Esophagus muscularis mucosa (tissue), 4 donors: ENCODE measurements around the gene ACP5. TPM values are rescaled to one million over a fixed set of nuclear protein-coding genes. Genes with fewer than 3 reads are reported as not detected.

Source experiments
- DNase-seq: peaks from one replicate; pipeline ENCODE4 v3.0.0-alpha.2; 2017; ENCODE audit errors: extremely low spot score
- H3K27ac ChIP-seq, 4 donors: fragments of 200-600 bp; sonication (generic); replicated peaks in 1 of 4; 1 replicate in 3 of 4; 2 replicates in 1 of 4; pipeline ENCODE4 v1.5.1; 2016 to 2019; ENCODE audit warnings: mild to moderate bottlenecking in 1 of 4
- H3K27me3 ChIP-seq, 4 donors: fragments of 200-600 bp; sonication (generic); one replicate each; pipeline versions ENCODE4 v1.5.1 to v1.6.0; 2016 to 2019
- H3K36me3 ChIP-seq, 4 donors: fragments of 200-600 bp; sonication (generic); one replicate each; pipeline ENCODE4 v1.5.1; 2016 to 2019
- H3K4me1 ChIP-seq, 4 donors: fragments of 200-600 bp; sonication (generic); one replicate each; pipeline ENCODE4 v1.5.1; 2016 to 2019
- H3K4me3 ChIP-seq, 4 donors: fragments of 200-600 bp; sonication (generic); 1 replicate in 2 of 4; 2 replicates in 2 of 4; pipeline ENCODE4 v1.5.1; 2016 to 2019; ENCODE audit warnings: mild to moderate bottlenecking in 4 of 4, moderate library complexity in 1 of 4
- H3K9me3 ChIP-seq, 4 donors: fragments of 200-600 bp; sonication (generic); 1 replicate in 3 of 4; 2 replicates in 1 of 4; pipeline ENCODE4 v1.5.1; 2016 to 2019
- CTCF ChIP-seq, 3 experiments: fragments of 200-600 bp in 2 of 3; fragments of 450-650 bp in 1 of 3; sonication (generic) in 2 of 3; IDR thresholded peaks; one replicate each; pipeline ENCODE4 v1.5.1; 2017 to 2019; ENCODE audit warnings: antibody characterized with exemption in 3 of 3, mild to moderate bottlenecking in 2 of 3, moderate library complexity in 1 of 3
- EP300 ChIP-seq: sonication (generic); formaldehyde crosslinking; IDR thresholded peaks from one replicate; pipeline ENCODE4 v1.6.1; 2017; ENCODE audit warnings: antibody characterized with exemption
- POLR2A ChIP-seq: fragments of 450-650 bp; IDR thresholded peaks from one replicate; pipeline ENCODE4 v1.6.1; 2017; ENCODE audit warnings: antibody characterized with exemption, moderate library complexity, mild to moderate bottlenecking, low read depth
- POLR2AphosphoS5 ChIP-seq, 2 donors: sonication (generic); formaldehyde crosslinking; IDR thresholded peaks; one replicate each; pipeline ENCODE4 v1.6.1; 2017; ENCODE audit warnings: antibody characterized with exemption in 2 of 2
- WGBS: methylation state at CpG from one replicate; pipeline ENCODE4 v1.1.5; 2018; 5-methylcytosine and 5-hydroxymethylcytosine counted together
- intact Hi-C: fragments of 100-400 bp; cut with DNase I; formaldehyde crosslinking; loops from one replicate; pipeline ENCODE4 v1.15.1; 2023
- total RNA-seq, 4 donors: library from RNA; depleted of rRNA; stranded (reverse); fragments of >200 nt; gene quantifications; one replicate each; pipeline versions ENCODE4 v1.1.0 to v1.2.1, GENCODE V29; 2016

Gene ACP5
- total RNA-seq, 4 donors from 2014 or later = 7.3 to 16.0 (median 13.3) TPM

GRCh38 chr19:11552666-11553372 lies 24.6 kb downstream of the ACP5 start:
- Histone ChIP-seq H3K4me1 (peaks cover 7 to 63% (median 54%) of the 10 kb centered on the region in 4 donors), H3K27me3 (no peaks in the 10 kb centered on the region), H3K27ac (peak overlapping the region; percentile 83 to 90 (median 89)), H3K36me3 (peaks cover 36 to 76% (median 63%) of the 10 kb centered on the region in 4 donors), H3K4me3 (no peak overlapping the region), H3K9me3 (no peaks in the 10 kb centered on the region)
- DNase-seq = no peak
- intact Hi-C loops = no loop called here
- WGBS = 66% methylated on average over 11 of the region's 20 CpGs
- no peak for TF ChIP-seq CTCF (IDR thresholded peaks at IDR 0.05)
- TF ChIP-seq POLR2AphosphoS5 (IDR thresholded peaks at IDR 0.05) = no peak

GRCh38 chr19:11551603-11552235 lies 25.7 kb downstream of the ACP5 start:
- H3K4me1 ChIP-seq = peaks cover 5 to 62% (median 44%) of the 10 kb centered on the region in 4 donors
- H3K4me3 ChIP-seq = peak overlapping the region in 3 of 4 donors; percentile 3 to 25 (median 14)
- DNase-seq = no peak
- intact Hi-C loops = no loop called here
- TF ChIP-seq POLR2AphosphoS5 (IDR thresholded peaks at IDR 0.05) = peak; percentile 43 to 47
- no peak for TF ChIP-seq EP300
- TF ChIP-seq POLR2A = no peak
- TF ChIP-seq CTCF (IDR thresholded peaks at IDR 0.05) = peak; percentile 30 to 46 (median 46)
- peaks cover 47 to 87% (median 71%) of the 10 kb centered on the region in 4 donors for H3K36me3 ChIP-seq
- H3K27ac ChIP-seq = peak overlapping the region; percentile 83 to 90 (median 89)
- 68% methylated on average over 4 of the region's 26 CpGs for WGBS
- H3K27me3 ChIP-seq = no peaks in the 10 kb centered on the region
- H3K9me3 ChIP-seq = no peaks in the 10 kb centered on the region

- H3K27ac ChIP-seq = peak overlapping the region; percentile 83 to 90 (median 89)
- intact Hi-C loops = no loop called here
- H3K9me3 ChIP-seq = no peaks in the 10 kb centered on the region
- 85% methylated on average over 8 of the region's 8 CpGs for WGBS
- peaks cover under 1 to 65% (median 43%) of the 10 kb centered on the region in 4 donors for H3K4me1 ChIP-seq
- TF ChIP-seq CTCF (IDR thresholded peaks at IDR 0.05) (no peak), POLR2AphosphoS5 (IDR thresholded peaks at IDR 0.05) (peak in 1 of 2 donors; percentile 36)
- no peak overlapping the region for H3K4me3 ChIP-seq
- DNase-seq = no peak
- no peaks in the 10 kb centered on the region for H3K27me3 ChIP-seq
- H3K36me3 ChIP-seq = peaks cover 58 to 89% (median 74%) of the 10 kb centered on the region in 4 donors
Measured at GRCh38 chr19:11550265-11550664, 27.2 kb downstream of the ACP5 start.

- WGBS = 83% methylated on average over 11 of the region's 24 CpGs
- Histone ChIP-seq H3K4me1 (peaks cover 0 to 72% (median 50%) of the 10 kb centered on the region in 4 donors), H3K36me3 (peaks cover 56 to 90% (median 70%) of the 10 kb centered on the region in 4 donors), H3K27me3 (no peaks in the 10 kb centered on the region), H3K4me3 (no peak overlapping the region), H3K27ac (peak overlapping the region; percentile 2 to 90 (median 86)), H3K9me3 (no peaks in the 10 kb centered on the region)
- intact Hi-C loops = no loop called here
- TF ChIP-seq POLR2AphosphoS5 (IDR thresholded peaks at IDR 0.05) (peak in 1 of 2 donors; percentile 60), POLR2A (no peak), EP300 (no peak), CTCF (IDR thresholded peaks at IDR 0.05) (no peak)
- no peak for DNase-seq
Measured at GRCh38 chr19:11549386-11549953, 28.0 kb downstream of the ACP5 start.
